K562 (cell line): Measurements from ENCODE around the gene IGF2.

ENCODE experiments used
- CREB1 ChIP-seq, 2 experiments: sonication (generic) in 1 of 2; formaldehyde crosslinking in 1 of 2; IDR thresholded peaks; 2 replicates each; pipeline versions ENCODE4 v1.6.1 to v1.8.0; 2012 to 2022; ENCODE audit warnings: inconsistent platforms in 1 of 2, mild to moderate bottlenecking in 1 of 2, missing genetic modification reagents in 1 of 2, moderate library complexity in 1 of 2
- CREM ChIP-seq: IDR thresholded peaks from 2 replicates; pipeline ENCODE4 v1.6.1; 2014; ENCODE audit warnings: antibody characterized with exemption, low read depth
- CTCF ChIP-seq, 3 experiments: IDR thresholded peaks in 2 of 3; conservative IDR thresholded peaks in 1 of 3; 2 replicates each; pipeline ENCODE4 v1.5.1; 2011 to 2012; ENCODE audit warnings: low read length in 3 of 3, mild to moderate bottlenecking in 3 of 3, control low read depth in 2 of 3, improper control_type of control experiment in 1 of 3, inconsistent platforms in 1 of 3, low read depth in 1 of 3, mixed read lengths in 1 of 3, moderate library complexity in 1 of 3; ENCODE audit not compliant: insufficient read depth in 2 of 3
- ELF4 ChIP-seq: fragments of 450-650 bp; formaldehyde crosslinking; IDR thresholded peaks from 2 replicates; pipeline ENCODE4 v1.4.0; 2022; ENCODE audit warnings: missing genetic modification characterization
- ETS2 ChIP-seq: IDR thresholded peaks from 2 replicates; pipeline ENCODE4 v1.6.1; 2016; ENCODE audit warnings: borderline replicate concordance, missing genetic modification characterization, mild to moderate bottlenecking, moderate library complexity, missing compliant biosample characterization; ENCODE audit not compliant: poor library complexity, severe bottlenecking
- FOXK1 ChIP-seq: sonication (generic); formaldehyde crosslinking; IDR thresholded peaks from 2 replicates; pipeline ENCODE4 v1.8.0; 2022; ENCODE audit warnings: missing genetic modification reagents, mild to moderate bottlenecking, borderline replicate concordance
- HDGF ChIP-seq: fragments of 450-650 bp; IDR thresholded peaks from 2 replicates; pipeline ENCODE4 v1.6.1; 2016
- HMGN3 ChIP-seq: IDR thresholded peaks from 2 replicates; pipeline ENCODE4 v1.6.1; 2011; ENCODE audit warnings: borderline replicate concordance, low read depth, mild to moderate bottlenecking, mixed read lengths, low read length; ENCODE audit not compliant: insufficient read length; ENCODE audit errors: extremely low read depth
- PHF20 ChIP-seq: fragments of 450-650 bp; IDR thresholded peaks from 2 replicates; pipeline ENCODE4 v1.6.1; 2018; ENCODE audit not compliant: partially characterized antibody
- TAF1 ChIP-seq: IDR thresholded peaks from 2 replicates; pipeline ENCODE4 v1.6.1; 2011; ENCODE audit warnings: mild to moderate bottlenecking, low read length, moderate library complexity; ENCODE audit not compliant: insufficient read depth, control insufficient read depth, severe bottlenecking; ENCODE audit errors: extremely low read depth
- TOE1 ChIP-seq, 2 experiments: fragments of 450-650 bp in 1 of 2; sonication (generic) in 1 of 2; formaldehyde crosslinking in 1 of 2; IDR thresholded peaks; 2 replicates each; pipeline versions ENCODE4 v1.7.1 to v1.8.0; 2016 to 2022; ENCODE audit warnings: borderline replicate concordance in 2 of 2, mild to moderate bottlenecking in 2 of 2, antibody characterized with exemption in 1 of 2, inconsistent platforms in 1 of 2, low read depth in 1 of 2, missing genetic modification reagents in 1 of 2, moderate library complexity in 1 of 2
- YY1 ChIP-seq, 3 experiments: IDR thresholded peaks; 2 replicates each; pipeline ENCODE4 v1.6.1; 2011; ENCODE audit warnings: low read length in 2 of 3, mild to moderate bottlenecking in 2 of 3, moderate library complexity in 2 of 3, borderline replicate concordance in 1 of 3, control low read depth in 1 of 3, low read depth in 1 of 3; ENCODE audit not compliant: insufficient read depth in 3 of 3, insufficient replicate concordance in 2 of 3, control insufficient read depth in 1 of 3, insufficient read length in 1 of 3; ENCODE audit errors: extremely low read depth in 1 of 3
- ZNF263 ChIP-seq: sonication (generic); formaldehyde crosslinking; IDR thresholded peaks from 2 replicates; pipeline ENCODE4 v1.8.0; 2022; ENCODE audit warnings: mild to moderate bottlenecking, missing genetic modification reagents, borderline replicate concordance
- TF ChIP-seq, protein P1 (sequence below): fragments of 250-450 bp; sonication (Bioruptor Pico); IDR thresholded peaks from 2 replicates; pipeline ENCODE4 v1.5.0; 2021

DNA sequence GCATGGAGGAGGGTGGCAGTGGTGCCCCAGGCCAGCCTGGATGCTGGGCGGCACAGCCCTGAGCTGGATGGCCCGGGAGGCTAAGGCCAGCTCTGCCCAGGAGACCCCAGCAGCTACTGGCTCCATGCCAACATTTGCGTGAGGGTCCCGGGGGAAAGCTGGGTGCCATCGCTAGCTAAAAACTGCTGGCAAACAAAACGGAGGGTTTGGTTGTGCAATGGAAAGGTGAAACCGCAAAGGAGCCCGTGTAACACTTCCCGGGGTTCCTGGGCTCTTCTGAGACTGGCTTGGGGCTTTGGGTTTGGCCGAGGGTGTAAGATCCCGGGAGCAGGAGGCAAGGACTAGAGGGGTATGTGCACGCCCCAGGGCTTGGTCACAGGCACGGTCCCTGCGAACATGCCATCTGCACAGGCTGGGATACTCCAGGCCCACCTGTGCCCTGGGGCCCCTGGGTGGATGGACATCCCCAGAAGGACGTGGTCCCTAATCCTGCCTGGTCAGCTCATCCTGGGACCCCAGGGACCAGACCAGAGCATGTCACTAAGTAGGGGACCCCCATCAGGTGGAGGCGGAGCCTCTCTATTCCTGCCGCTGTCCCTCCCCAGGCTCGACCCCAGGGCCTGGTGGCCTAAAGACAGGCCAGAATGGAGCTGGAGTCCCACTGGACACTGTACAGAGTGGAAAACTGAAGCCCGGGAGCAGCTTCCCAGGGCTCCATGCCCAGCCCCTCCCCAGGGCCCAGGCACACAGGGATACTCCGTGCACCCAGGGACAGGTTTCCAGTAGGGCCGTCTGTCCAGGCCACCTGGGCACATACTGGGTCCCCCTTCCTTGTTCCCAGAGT, 44.6 kb downstream of the IGF2 start:
- TF ChIP-seq FOXK1 (CRISPR knock-in tag) (no peak), HDGF (no peak), HMGN3 (no peak), ETS2 (tag) (no peak), CREM (no peak), CREB1 (IDR thresholded peaks at IDR 0.05) (no peak), CREB1 (CRISPR knock-in tag; IDR thresholded peaks at IDR 0.05) (no peak), ZNF263 (no peak), PHF20 (no peak), TAF1 (no peak), TOE1 (IDR thresholded peaks at IDR 0.05; ENCODE audit: borderline replicate concordance) (no peak), TOE1 (CRISPR knock-in tag; IDR thresholded peaks at IDR 0.05; ENCODE audit: borderline replicate concordance, low read depth) (no peak), YY1 (IDR thresholded peaks at IDR 0.05; ENCODE audit: borderline replicate concordance in 1 of 3, control insufficient read depth in 1 of 3, extremely low read depth in 1 of 3, insufficient read depth in 3 of 3, insufficient read length in 1 of 3, insufficient replicate concordance in 2 of 3, low read depth in 1 of 3, low read length in 2 of 3) (no peak), CTCF (IDR thresholded peaks at IDR 0.05 in 2 of 3, conservative IDR thresholded peaks at IDR 0.05 in 1 of 3; ENCODE audit: insufficient read depth in 2 of 3, low read depth in 1 of 3, low read length in 3 of 3) (no peak), ELF4 (no peak)
- TF ChIP-seq, protein P1, sequence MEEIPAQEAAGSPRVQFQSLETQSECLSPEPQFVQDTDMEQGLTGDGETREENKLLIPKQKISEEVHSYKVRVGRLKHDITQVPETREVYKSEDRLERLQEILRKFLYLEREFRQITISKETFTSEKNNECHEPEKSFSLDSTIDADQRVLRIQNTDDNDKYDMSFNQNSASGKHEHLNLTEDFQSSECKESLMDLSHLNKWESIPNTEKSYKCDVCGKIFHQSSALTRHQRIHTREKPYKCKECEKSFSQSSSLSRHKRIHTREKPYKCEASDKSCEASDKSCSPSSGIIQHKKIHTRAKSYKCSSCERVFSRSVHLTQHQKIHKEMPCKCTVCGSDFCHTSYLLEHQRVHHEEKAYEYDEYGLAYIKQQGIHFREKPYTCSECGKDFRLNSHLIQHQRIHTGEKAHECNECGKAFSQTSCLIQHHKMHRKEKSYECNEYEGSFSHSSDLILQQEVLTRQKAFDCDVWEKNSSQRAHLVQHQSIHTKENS (CRISPR knock-in tag), result no peak
